ENCODE results near the gene ENTPD6. TPM values are rescaled to one million over a fixed set of nuclear protein-coding genes. Genes with fewer than 3 reads are reported as not detected.
A peak's percentile ranks its signal among the peaks of the same experiment; 100 is the strongest.

The ENTPD6 gene
- total RNA-seq, 1 donor from 2014 or later, result 32.3 TPM

DNA sequence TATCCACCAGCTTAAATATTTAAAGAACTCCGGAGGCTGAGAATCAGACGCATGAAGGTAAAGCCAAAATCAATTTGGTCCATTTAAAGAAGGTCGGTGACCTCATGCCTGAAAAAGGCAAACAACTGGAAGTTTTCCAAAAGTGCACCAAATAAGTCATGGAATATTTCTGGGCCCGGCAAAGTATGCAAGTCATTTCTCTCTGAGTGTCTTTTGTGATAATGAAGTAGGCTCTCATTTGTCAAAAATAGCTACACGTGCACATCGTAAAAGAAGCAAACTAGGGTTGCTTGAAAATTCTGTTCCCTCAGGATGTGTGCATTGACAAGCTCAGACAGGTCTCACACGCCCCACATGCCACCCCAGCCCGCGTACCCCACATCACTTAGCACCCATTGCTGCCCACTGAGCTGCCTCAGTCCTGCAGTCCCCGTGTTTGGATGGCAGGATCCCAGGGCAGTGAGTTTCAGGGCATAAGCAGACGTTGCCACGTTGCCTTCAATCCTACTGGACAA lies 31.9 kb downstream of the ENTPD6 start:
- no peak overlapping the region for H3K4me2 ChIP-seq
- no peak overlapping the region for H2AFZ ChIP-seq (replicated peaks)
- no peaks in the 10 kb centered on the region for H3K36me3 ChIP-seq
- Mint-ChIP-seq H3K4me1 (peaks cover 20% of the 10 kb centered on the region), H3K27ac (peak overlapping the region; percentile 54), H3K4me3 (no peak overlapping the region), H3K9me3 (no peaks in the 10 kb centered on the region), H3K27me3 (ENCODE audit: insufficient read depth, low read depth) (no peaks in the 10 kb centered on the region), H3K36me3 (no peaks in the 10 kb centered on the region)
- no peaks in the 10 kb centered on the region for H3K79me2 ChIP-seq (ENCODE audit: low read depth)
- no peaks in the 10 kb centered on the region for H3F3A ChIP-seq (ENCODE audit: low read depth)
- no peak overlapping the region for H3K27ac ChIP-seq
- TF ChIP-seq, protein P1, sequence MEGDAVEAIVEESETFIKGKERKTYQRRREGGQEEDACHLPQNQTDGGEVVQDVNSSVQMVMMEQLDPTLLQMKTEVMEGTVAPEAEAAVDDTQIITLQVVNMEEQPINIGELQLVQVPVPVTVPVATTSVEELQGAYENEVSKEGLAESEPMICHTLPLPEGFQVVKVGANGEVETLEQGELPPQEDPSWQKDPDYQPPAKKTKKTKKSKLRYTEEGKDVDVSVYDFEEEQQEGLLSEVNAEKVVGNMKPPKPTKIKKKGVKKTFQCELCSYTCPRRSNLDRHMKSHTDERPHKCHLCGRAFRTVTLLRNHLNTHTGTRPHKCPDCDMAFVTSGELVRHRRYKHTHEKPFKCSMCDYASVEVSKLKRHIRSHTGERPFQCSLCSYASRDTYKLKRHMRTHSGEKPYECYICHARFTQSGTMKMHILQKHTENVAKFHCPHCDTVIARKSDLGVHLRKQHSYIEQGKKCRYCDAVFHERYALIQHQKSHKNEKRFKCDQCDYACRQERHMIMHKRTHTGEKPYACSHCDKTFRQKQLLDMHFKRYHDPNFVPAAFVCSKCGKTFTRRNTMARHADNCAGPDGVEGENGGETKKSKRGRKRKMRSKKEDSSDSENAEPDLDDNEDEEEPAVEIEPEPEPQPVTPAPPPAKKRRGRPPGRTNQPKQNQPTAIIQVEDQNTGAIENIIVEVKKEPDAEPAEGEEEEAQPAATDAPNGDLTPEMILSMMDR (IDR thresholded peaks at IDR 0.05), result no peak
- TF ChIP-seq EZH2phosphoT487 (IDR thresholded peaks at IDR 0.05) (no peak), EZH2 (IDR thresholded peaks at IDR 0.05) (no peak)
- H3K4me1 ChIP-seq, result peaks cover 13% of the 10 kb centered on the region
- H3K9me3 ChIP-seq (ENCODE audit: low read depth), result no peaks in the 10 kb centered on the region
- H4K20me1 ChIP-seq (ENCODE audit: low read depth), result no peaks in the 10 kb centered on the region
- no peaks in the 10 kb centered on the region for H3K27me3 ChIP-seq
- no peak overlapping the region for H3K9ac ChIP-seq
- H3K4me3 ChIP-seq, result no peak overlapping the region
- DNase-seq (ENCODE audit: low spot score), result no peak

DNA sequence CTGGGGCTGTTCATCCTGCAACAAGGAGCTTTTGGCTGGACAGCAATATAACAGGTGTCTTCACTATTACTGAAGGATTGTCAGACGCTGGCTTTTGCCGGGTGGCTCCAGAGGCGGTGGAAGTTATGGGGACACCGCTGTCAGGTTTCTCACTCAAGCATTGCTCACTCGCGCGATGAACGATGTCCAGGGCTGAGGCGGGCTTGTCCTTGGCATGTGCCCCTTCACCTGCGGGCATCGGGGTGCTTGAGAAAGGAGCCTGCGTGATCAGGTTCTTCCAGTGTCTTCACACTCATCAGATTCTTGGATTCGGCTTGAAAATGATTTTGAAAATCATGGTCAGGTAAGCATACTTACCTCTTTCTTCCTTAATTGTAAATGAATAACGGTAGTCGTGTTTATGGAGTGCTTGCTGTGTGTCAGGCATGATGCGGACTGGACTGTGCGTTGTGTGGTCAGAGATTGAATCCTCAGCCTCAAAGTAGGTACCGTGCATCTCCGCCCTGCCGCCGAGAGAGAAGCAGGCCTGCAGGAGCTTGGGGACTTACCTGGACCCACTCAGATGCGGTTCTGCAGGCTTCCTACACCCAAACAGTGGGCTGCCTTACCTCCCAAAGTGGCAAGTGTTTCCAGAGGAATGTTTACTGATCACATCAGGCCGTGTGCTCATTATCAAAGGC lies 34.1 kb downstream of the ENTPD6 start:
- Histone ChIP-seq H3K36me3 (no peaks in the 10 kb centered on the region), H3K4me3 (no peak overlapping the region), H4K20me1 (ENCODE audit: low read depth) (no peaks in the 10 kb centered on the region), H3K79me2 (ENCODE audit: low read depth) (no peaks in the 10 kb centered on the region), H3K4me1 (peaks cover 19% of the 10 kb centered on the region), H3K9me3 (ENCODE audit: low read depth) (no peaks in the 10 kb centered on the region), H2AFZ (replicated peaks) (no peak overlapping the region), H3K9ac (no peak overlapping the region), H3K27me3 (no peaks in the 10 kb centered on the region), H3K27ac (no peak overlapping the region), H3K4me2 (no peak overlapping the region), H3F3A (ENCODE audit: low read depth) (peaks cover 14% of the 10 kb centered on the region)
- H3K9me3 Mint-ChIP-seq, result no peaks in the 10 kb centered on the region
- peaks cover 25% of the 10 kb centered on the region for H3K4me1 Mint-ChIP-seq
- H3K27me3 Mint-ChIP-seq (ENCODE audit: insufficient read depth, low read depth), result no peaks in the 10 kb centered on the region
- DNase-seq (ENCODE audit: low spot score), result no peak
- TF ChIP-seq EZH2phosphoT487 (IDR thresholded peaks at IDR 0.05), result no peak
- no peak for TF ChIP-seq EZH2 (IDR thresholded peaks at IDR 0.05)
- TF ChIP-seq, protein P1 (IDR thresholded peaks at IDR 0.05), result no peak
- peak overlapping the region; percentile 29 for H3K27ac Mint-ChIP-seq
- H3K4me3 Mint-ChIP-seq, result no peak overlapping the region
- H3K36me3 Mint-ChIP-seq, result no peaks in the 10 kb centered on the region

DNA sequence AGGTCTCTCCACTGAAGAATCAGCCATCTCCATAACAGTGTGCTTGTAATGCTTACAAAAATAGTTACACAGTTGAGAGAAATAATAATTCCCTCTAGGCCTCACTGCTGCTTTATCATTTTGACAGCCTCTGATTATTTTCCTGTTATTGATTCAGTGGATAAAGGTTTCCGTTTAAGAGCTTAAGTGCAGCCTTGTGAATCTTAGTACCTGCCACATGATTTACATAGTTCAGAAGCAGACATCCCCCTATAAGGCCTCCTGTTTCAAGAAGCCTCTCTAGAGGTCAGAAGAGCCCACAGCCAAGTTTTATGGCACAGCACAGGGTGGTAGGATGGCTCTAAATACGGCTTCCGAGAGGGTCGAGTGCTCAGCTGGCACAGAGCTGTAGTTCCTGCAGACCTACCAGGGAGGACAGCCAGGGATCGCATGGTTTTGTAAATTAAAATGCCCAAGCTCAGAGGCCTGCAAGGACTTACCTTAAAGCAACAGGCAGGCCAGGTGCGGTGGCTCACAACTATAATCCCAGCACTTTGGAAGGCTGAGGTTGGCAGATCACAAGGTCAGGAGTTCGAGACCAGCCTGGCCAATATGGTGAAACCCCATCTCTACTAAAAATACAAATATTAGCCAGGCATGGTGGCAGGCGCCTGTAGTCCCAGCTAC lies 34.8 kb downstream of the ENTPD6 start:
- H3K36me3 ChIP-seq, result no peaks in the 10 kb centered on the region
- Mint-ChIP-seq H3K27me3 (ENCODE audit: insufficient read depth, low read depth) (no peaks in the 10 kb centered on the region), H3K36me3 (no peaks in the 10 kb centered on the region), H3K27ac (no peak overlapping the region), H3K4me1 (peaks cover 28% of the 10 kb centered on the region), H3K9me3 (no peaks in the 10 kb centered on the region), H3K4me3 (no peak overlapping the region)
- H3F3A ChIP-seq (ENCODE audit: low read depth), result peaks cover 18% of the 10 kb centered on the region
- no peak overlapping the region for H3K9ac ChIP-seq
- H3K4me2 ChIP-seq, result no peak overlapping the region
- TF ChIP-seq, protein P1 (IDR thresholded peaks at IDR 0.05), result no peak
- no peak for TF ChIP-seq EZH2 (IDR thresholded peaks at IDR 0.05)
- no peak for TF ChIP-seq EZH2phosphoT487 (IDR thresholded peaks at IDR 0.05)
- no peaks in the 10 kb centered on the region for H3K9me3 ChIP-seq (ENCODE audit: low read depth)
- no peaks in the 10 kb centered on the region for H3K27me3 ChIP-seq
- no peaks in the 10 kb centered on the region for H3K79me2 ChIP-seq (ENCODE audit: low read depth)
- no peak overlapping the region for H3K4me3 ChIP-seq
- no peaks in the 10 kb centered on the region for H4K20me1 ChIP-seq (ENCODE audit: low read depth)
- no peak overlapping the region for H3K27ac ChIP-seq
- DNase-seq (ENCODE audit: low spot score), result no peak
- no peak overlapping the region for H2AFZ ChIP-seq (replicated peaks)
- H3K4me1 ChIP-seq, result peaks cover 25% of the 10 kb centered on the region
